Measurements from ENCODE around the gene NELFE.
"Not testable (repeated sequence)": the region's sequence is repeated elsewhere in the genome, so short reads cannot be mapped to it uniquely, and the experiment has no call there.

NELFE gene

GRCh38 chr6:31918069-31918720 is 40.6 kb downstream of the NELFE start:
- H3K27me3 ChIP-seq (ENCODE audit: control insufficient read depth, insufficient read depth, low read length), result no peaks in the 10 kb centered on the region
- H3K9ac ChIP-seq (ENCODE audit: low read length), result no peak overlapping the region
- H3K27ac ChIP-seq (ENCODE audit: low read depth, low read length), result no peak overlapping the region
- H3K36me3 ChIP-seq (ENCODE audit: control insufficient read depth, insufficient read depth, low read length), result no peaks in the 10 kb centered on the region
- H3K4me1 ChIP-seq (ENCODE audit: control insufficient read depth, insufficient read depth, low read length), result no peaks in the 10 kb centered on the region
- no peak overlapping the region for H3K4me3 ChIP-seq (ENCODE audit: low read length)

- Histone ChIP-seq H3K36me3 (ENCODE audit: control insufficient read depth, insufficient read depth, low read length) (no peaks in the 10 kb centered on the region), H3K9ac (ENCODE audit: low read length) (no peak overlapping the region)
These were observed 43.0 kb downstream of the NELFE start for GRCh38 chr6:31915756-31916155.

GRCh38 chr6:31915351-31915750 is 43.4 kb downstream of the NELFE start:
- H3K27ac ChIP-seq (ENCODE audit: low read depth, low read length), result no peak overlapping the region
- H3K4me1 ChIP-seq (ENCODE audit: control insufficient read depth, insufficient read depth, low read length), result no peaks in the 10 kb centered on the region
- no peaks in the 10 kb centered on the region for H3K27me3 ChIP-seq (ENCODE audit: control insufficient read depth, insufficient read depth, low read length)
- no peaks in the 10 kb centered on the region for H3K36me3 ChIP-seq (ENCODE audit: control insufficient read depth, insufficient read depth, low read length)
- H3K9ac ChIP-seq (ENCODE audit: low read length), result no peak overlapping the region
- no peak overlapping the region for H3K4me3 ChIP-seq (ENCODE audit: low read length)

More at GRCh38 chr6:31915756-31916155, 43.0 kb downstream of the NELFE start:
- H3K4me3 ChIP-seq (ENCODE audit: low read length), result no peak overlapping the region
- H3K27me3 ChIP-seq (ENCODE audit: control insufficient read depth, insufficient read depth, low read length), result no peaks in the 10 kb centered on the region
- H3K4me1 ChIP-seq (ENCODE audit: control insufficient read depth, insufficient read depth, low read length), result no peaks in the 10 kb centered on the region
- H3K27ac ChIP-seq (ENCODE audit: low read depth, low read length), result no peak overlapping the region

- no peak overlapping the region for H3K27ac ChIP-seq (ENCODE audit: low read depth, low read length)
These were observed 46.8 kb downstream of the NELFE start for GRCh38 chr6:31911826-31912585.

GRCh38 chr6:31909298-31909697 is 49.5 kb downstream of the NELFE start:
- not testable (repeated sequence) for H3K4me3 ChIP-seq (ENCODE audit: low read length); H3K9ac ChIP-seq (ENCODE audit: low read length); H3K36me3 ChIP-seq (ENCODE audit: control insufficient read depth, insufficient read depth, low read length); H3K4me1 ChIP-seq (ENCODE audit: control insufficient read depth, insufficient read depth, low read length); H3K27me3 ChIP-seq (ENCODE audit: control insufficient read depth, insufficient read depth, low read length); H3K27ac ChIP-seq (ENCODE audit: low read depth, low read length)

More at GRCh38 chr6:31911826-31912585, 46.8 kb downstream of the NELFE start:
- H3K4me1 ChIP-seq (ENCODE audit: control insufficient read depth, insufficient read depth, low read length), result no peaks in the 10 kb centered on the region
- no peaks in the 10 kb centered on the region for H3K36me3 ChIP-seq (ENCODE audit: control insufficient read depth, insufficient read depth, low read length)
- no peak overlapping the region for H3K9ac ChIP-seq (ENCODE audit: low read length)
- H3K4me3 ChIP-seq (ENCODE audit: low read length), result no peak overlapping the region
- no peaks in the 10 kb centered on the region for H3K27me3 ChIP-seq (ENCODE audit: control insufficient read depth, insufficient read depth, low read length)

GRCh38 chr6:31908791-31909190 is 50.0 kb downstream of the NELFE start:
- no peak overlapping the region for H3K4me3 ChIP-seq (ENCODE audit: low read length)
- H3K27ac ChIP-seq (ENCODE audit: low read depth, low read length), result no peak overlapping the region
- H3K9ac ChIP-seq (ENCODE audit: low read length), result no peak overlapping the region
- no peaks in the 10 kb centered on the region for H3K36me3 ChIP-seq (ENCODE audit: control insufficient read depth, insufficient read depth, low read length)
- H3K27me3 ChIP-seq (ENCODE audit: control insufficient read depth, insufficient read depth, low read length), result no peaks in the 10 kb centered on the region
- no peaks in the 10 kb centered on the region for H3K4me1 ChIP-seq (ENCODE audit: control insufficient read depth, insufficient read depth, low read length)

GRCh38 chr6:31908255-31908654 is 50.5 kb downstream of the NELFE start:
- H3K9ac ChIP-seq (ENCODE audit: low read length); H3K4me3 ChIP-seq (ENCODE audit: low read length); H3K27me3 ChIP-seq (ENCODE audit: control insufficient read depth, insufficient read depth, low read length); H3K27ac ChIP-seq (ENCODE audit: low read depth, low read length); H3K4me1 ChIP-seq (ENCODE audit: control insufficient read depth, insufficient read depth, low read length); H3K36me3 ChIP-seq (ENCODE audit: control insufficient read depth, insufficient read depth, low read length): not testable (repeated sequence)

- Histone ChIP-seq H3K9ac (ENCODE audit: low read length) (no peak overlapping the region), H3K36me3 (ENCODE audit: control insufficient read depth, insufficient read depth, low read length) (no peaks in the 10 kb centered on the region), H3K27ac (ENCODE audit: low read depth, low read length) (no peak overlapping the region), H3K4me1 (ENCODE audit: control insufficient read depth, insufficient read depth, low read length) (peaks cover 5% of the 10 kb centered on the region), H3K27me3 (ENCODE audit: control insufficient read depth, insufficient read depth, low read length) (no peaks in the 10 kb centered on the region), H3K4me3 (ENCODE audit: low read length) (no peak overlapping the region)
These were observed 51.5 kb downstream of the NELFE start for GRCh38 chr6:31907158-31907813.

- not testable (repeated sequence) for H3K27me3 ChIP-seq (ENCODE audit: control insufficient read depth, insufficient read depth, low read length); H3K36me3 ChIP-seq (ENCODE audit: control insufficient read depth, insufficient read depth, low read length); H3K9ac ChIP-seq (ENCODE audit: low read length); H3K4me3 ChIP-seq (ENCODE audit: low read length); H3K27ac ChIP-seq (ENCODE audit: low read depth, low read length); H3K4me1 ChIP-seq (ENCODE audit: control insufficient read depth, insufficient read depth, low read length)
These were observed 52.0 kb downstream of the NELFE start for GRCh38 chr6:31906727-31907126.

- no peak overlapping the region for H3K9ac ChIP-seq (ENCODE audit: low read length)
- H3K27ac ChIP-seq (ENCODE audit: low read depth, low read length), result no peak overlapping the region
- H3K27me3 ChIP-seq (ENCODE audit: control insufficient read depth, insufficient read depth, low read length), result no peaks in the 10 kb centered on the region
- H3K4me3 ChIP-seq (ENCODE audit: low read length), result no peak overlapping the region
- no peaks in the 10 kb centered on the region for H3K36me3 ChIP-seq (ENCODE audit: control insufficient read depth, insufficient read depth, low read length)
- H3K4me1 ChIP-seq (ENCODE audit: control insufficient read depth, insufficient read depth, low read length), result peaks cover 5% of the 10 kb centered on the region
These were observed 52.6 kb downstream of the NELFE start for GRCh38 chr6:31906122-31906521.

GRCh38 chr6:31905041-31905440 is 53.7 kb downstream of the NELFE start:
- Histone ChIP-seq H3K9ac (ENCODE audit: low read length) (no peak overlapping the region), H3K27ac (ENCODE audit: low read depth, low read length) (no peak overlapping the region), H3K4me1 (ENCODE audit: control insufficient read depth, insufficient read depth, low read length) (peaks cover 5% of the 10 kb centered on the region), H3K36me3 (ENCODE audit: control insufficient read depth, insufficient read depth, low read length) (no peaks in the 10 kb centered on the region), H3K4me3 (ENCODE audit: low read length) (no peak overlapping the region), H3K27me3 (ENCODE audit: control insufficient read depth, insufficient read depth, low read length) (no peaks in the 10 kb centered on the region)

GRCh38 chr6:31903957-31904356 is 54.8 kb downstream of the NELFE start:
- Histone ChIP-seq H3K4me1 (ENCODE audit: control insufficient read depth, insufficient read depth, low read length) (peaks cover 5% of the 10 kb centered on the region), H3K9ac (ENCODE audit: low read length) (no peak overlapping the region), H3K4me3 (ENCODE audit: low read length) (no peak overlapping the region), H3K36me3 (ENCODE audit: control insufficient read depth, insufficient read depth, low read length) (no peaks in the 10 kb centered on the region), H3K27ac (ENCODE audit: low read depth, low read length) (no peak overlapping the region), H3K27me3 (ENCODE audit: control insufficient read depth, insufficient read depth, low read length) (no peaks in the 10 kb centered on the region)
